ENCODE data around the gene CDH11.

CDH11 gene

GRCh38 chr16:64981568-64982281 lies 140.1 kb downstream of the CDH11 start:
- H3K4me3 ChIP-seq (ENCODE audit: control insufficient read depth, low read depth, low read length): no peak overlapping the region
- no peak for TF ChIP-seq CTCF (IDR thresholded peaks at IDR 0.05; ENCODE audit: control insufficient read depth, insufficient read depth, low read depth, low read length, missing control alignments)
- DNase-seq (ENCODE audit: low read depth): no peak

DNA sequence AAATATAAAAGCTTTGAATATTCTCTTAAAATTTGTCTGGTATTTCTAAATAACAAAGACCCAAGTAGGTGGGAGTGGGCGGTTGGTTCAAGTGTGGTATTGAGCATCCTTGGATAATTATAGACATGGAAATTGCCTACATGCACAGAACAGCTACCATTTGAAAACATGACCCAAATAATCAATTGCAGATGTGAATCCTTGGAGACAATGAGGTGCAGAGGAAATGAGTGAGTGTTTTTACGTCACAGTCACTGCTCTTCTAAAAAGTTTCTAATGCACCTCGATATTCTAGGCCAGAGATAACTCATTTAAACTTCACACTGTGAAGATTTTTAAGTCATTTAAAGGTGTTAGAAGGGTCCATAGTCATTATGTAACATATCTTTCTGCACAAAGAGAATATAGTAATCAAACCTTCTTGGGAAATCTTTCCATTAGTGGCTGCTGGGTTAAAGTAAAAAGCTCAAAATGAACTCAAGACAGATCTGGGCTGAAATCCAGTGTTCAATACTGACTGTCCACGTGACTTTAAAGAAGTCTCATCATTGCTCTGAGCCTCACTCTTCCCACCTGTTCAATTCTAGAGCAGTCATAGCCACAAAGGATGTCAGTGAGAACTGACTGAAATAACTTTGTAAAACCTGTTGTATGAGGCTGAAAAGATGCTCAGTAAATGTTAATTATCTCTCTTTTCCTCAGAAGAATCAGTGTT lies 144.5 kb downstream of the CDH11 start:
- no peak overlapping the region for H3K4me3 ChIP-seq (ENCODE audit: control insufficient read depth, low read depth, low read length)
- no peak for DNase-seq (ENCODE audit: low read depth)
- no peak for TF ChIP-seq CTCF (IDR thresholded peaks at IDR 0.05; ENCODE audit: control insufficient read depth, insufficient read depth, low read depth, low read length, missing control alignments)

DNA sequence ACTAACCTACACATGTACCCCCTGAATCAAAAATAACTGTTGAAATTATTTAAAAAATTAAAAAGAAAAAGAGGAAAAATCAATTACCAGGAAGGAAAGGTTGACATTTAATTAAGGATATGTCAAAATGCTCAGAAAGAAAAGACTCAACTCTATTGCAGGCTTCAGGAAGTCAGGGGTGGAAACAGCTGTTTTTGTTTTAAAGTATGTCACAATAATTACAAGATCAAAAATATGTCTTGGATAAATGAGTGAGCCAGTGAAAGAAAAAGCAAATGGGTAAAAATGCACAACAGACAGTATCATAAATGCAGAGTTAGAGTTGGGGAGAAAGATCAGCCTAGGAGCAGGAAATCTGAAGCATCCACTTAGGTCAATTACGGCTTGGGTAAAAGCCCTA lies 146.0 kb downstream of the CDH11 start:
- no peak for TF ChIP-seq CTCF (IDR thresholded peaks at IDR 0.05; ENCODE audit: control insufficient read depth, insufficient read depth, low read depth, low read length, missing control alignments)
- no peak overlapping the region for H3K4me3 ChIP-seq (ENCODE audit: control insufficient read depth, low read depth, low read length)
- no peak for DNase-seq (ENCODE audit: low read depth)

DNA sequence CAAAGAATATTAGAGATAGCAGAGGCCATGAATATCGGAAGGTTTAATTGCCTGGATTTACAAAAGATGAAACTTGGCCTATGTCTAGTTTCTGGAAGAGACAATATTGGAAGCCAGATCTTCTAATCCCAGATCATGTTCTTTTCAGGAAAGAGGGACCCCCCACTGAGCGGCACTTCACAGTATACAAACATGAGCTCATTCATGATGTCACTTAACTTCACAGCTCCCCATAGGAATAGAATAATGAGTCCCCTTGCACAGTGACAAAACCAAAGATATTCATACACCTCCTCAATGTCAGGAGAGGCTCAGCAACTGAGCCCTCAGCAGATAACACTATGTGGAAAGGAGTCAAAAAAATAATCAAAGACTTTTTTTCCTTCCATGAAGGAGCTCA lies 147.5 kb downstream of the CDH11 start:
- H3K4me3 ChIP-seq (ENCODE audit: control insufficient read depth, low read depth, low read length): no peak overlapping the region
- DNase-seq (ENCODE audit: low read depth): no peak
- no peak for TF ChIP-seq CTCF (IDR thresholded peaks at IDR 0.05; ENCODE audit: control insufficient read depth, insufficient read depth, low read depth, low read length, missing control alignments)

DNA sequence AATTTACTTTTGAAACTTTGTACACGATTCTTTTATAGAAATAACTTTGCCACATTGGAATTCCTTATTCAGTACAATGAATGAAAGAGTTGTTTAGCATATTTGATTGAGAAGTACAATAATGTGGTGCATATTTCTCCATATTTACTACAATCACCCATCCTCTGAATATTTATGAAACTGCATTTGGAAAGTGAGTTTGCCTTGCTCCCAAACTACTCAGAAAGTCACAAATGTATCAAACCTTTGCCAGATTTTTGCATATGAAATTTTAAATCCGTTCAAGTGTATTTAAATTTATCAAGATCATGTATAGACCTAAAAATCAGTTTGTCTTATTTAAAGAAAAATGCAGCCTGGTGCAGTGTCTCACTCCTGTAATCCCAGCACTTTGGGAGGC lies 148.7 kb downstream of the CDH11 start:
- DNase-seq (ENCODE audit: low read depth): no peak
- no peak overlapping the region for H3K4me3 ChIP-seq (ENCODE audit: control insufficient read depth, low read depth, low read length)
- no peak for TF ChIP-seq CTCF (IDR thresholded peaks at IDR 0.05; ENCODE audit: control insufficient read depth, insufficient read depth, low read depth, low read length, missing control alignments)

DNA sequence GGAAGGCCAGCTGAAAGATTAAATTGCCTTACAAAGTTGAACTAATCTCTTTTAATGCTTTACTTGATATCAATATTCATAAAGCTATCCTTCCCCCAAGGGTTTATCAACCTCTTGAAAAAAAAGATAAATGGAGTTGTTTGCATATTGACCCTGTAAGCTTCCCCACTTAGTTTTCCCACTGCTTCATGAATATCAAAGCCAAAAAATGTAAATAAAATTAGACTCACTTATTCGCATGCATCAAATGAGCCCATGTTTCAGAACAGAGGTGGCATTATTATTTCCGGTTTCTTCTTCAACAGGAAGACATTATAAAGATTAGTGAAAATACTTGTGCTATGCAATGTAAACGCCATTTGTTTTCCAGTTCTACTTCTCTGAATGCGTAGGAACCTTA lies 150.7 kb downstream of the CDH11 start:
- no peak overlapping the region for H3K4me3 ChIP-seq (ENCODE audit: control insufficient read depth, low read depth, low read length)
- DNase-seq (ENCODE audit: low read depth): no peak
- TF ChIP-seq CTCF (IDR thresholded peaks at IDR 0.05; ENCODE audit: control insufficient read depth, insufficient read depth, low read depth, low read length, missing control alignments): no peak

Data from AG09309 (cell line).